ENCODE data around the gene BCL2L11. TPM values are rescaled to one million over a fixed set of nuclear protein-coding genes. Genes with fewer than 3 reads are reported as not detected.

BCL2L11 gene
- total RNA-seq, 1 donor from 2014 or later = 221 TPM

GRCh38 chr2:111121028-111121827 is 514 bp downstream of the BCL2L11 start:
- peak overlapping the region; percentile 89 for H3K27ac Mint-ChIP-seq
- CTCF ChIA-PET = interaction anchor here (0.7 to 2.1 kb wide), 6 partner anchors 9 to 580 kb away, joined by 3 to 10 read pairs (median 4); no protein-coding TSS in a partner anchor
- DNase-seq = peak; percentile 62
- peaks cover 5% of the 10 kb centered on the region for H3K27me3 Mint-ChIP-seq
- no peak for TF ChIP-seq CTCF (IDR thresholded peaks at IDR 0.05)
- H3K4me1 Mint-ChIP-seq = peaks cover 51% of the 10 kb centered on the region
- POLR2A ChIA-PET = interaction anchor here (0.5 to 3.6 kb wide), 34 partner anchors 10 to 582 kb away, joined by 3 to 136 read pairs (median 4); no protein-coding TSS in a partner anchor
- peak overlapping the region; percentile 97 for H3K4me3 Mint-ChIP-seq
- intact Hi-C loops (cut with micrococcal nuclease) = loop anchor here (2.0 to 5.0 kb wide), 6 partner anchors 20 to 934 kb away; partner anchors contain the start of genes ANAPC1, BUB1 and TMEM87B
- ATAC-seq (ENCODE audit: low read depth) = no peak
- H3K36me3 Mint-ChIP-seq (ENCODE audit: low read depth) = peaks cover 48% of the 10 kb centered on the region
- H3K9me3 Mint-ChIP-seq = no peaks in the 10 kb centered on the region

- intact Hi-C loops (cut with micrococcal nuclease) = loop anchor here (2.0 to 5.0 kb wide), 6 partner anchors 21 to 933 kb away; partner anchors contain the start of genes ANAPC1, BUB1 and TMEM87B
- no peak for TF ChIP-seq CTCF (IDR thresholded peaks at IDR 0.05)
- Mint-ChIP-seq H3K36me3 (ENCODE audit: low read depth) (peaks cover 56% of the 10 kb centered on the region), H3K9me3 (no peaks in the 10 kb centered on the region), H3K4me1 (peaks cover 53% of the 10 kb centered on the region), H3K27me3 (peaks cover 3% of the 10 kb centered on the region), H3K27ac (peak overlapping the region; percentile 89), H3K4me3 (peak overlapping the region; percentile 97)
- POLR2A ChIA-PET = interaction anchor here (0.6 to 3.6 kb wide), 13 partner anchors 10 to 100 kb away, joined by 3 to 136 read pairs (median 6); no protein-coding TSS in a partner anchor
- DNase-seq = peak; percentile 83
- CTCF ChIA-PET = interaction anchor here (1.0 to 2.1 kb wide), 2 partner anchors 95 to 310 kb away, joined by 3 to 9 read pairs; no protein-coding TSS in a partner anchor
- ATAC-seq (ENCODE audit: low read depth) = peak; percentile 49
Measured at GRCh38 chr2:111121828-111122630, 1.3 kb downstream of the BCL2L11 start.

- POLR2A ChIA-PET = interaction anchor here (0.6 to 3.9 kb wide), 5 partner anchors 9 to 97 kb away, joined by 3 to 42 read pairs (median 24); no protein-coding TSS in a partner anchor
- CTCF ChIA-PET = no interaction called here
- intact Hi-C loops (cut with micrococcal nuclease) = loop anchor here (5.0 kb wide), 2 partner anchors 446 to 759 kb away; partner anchors contain the start of genes ANAPC1 and BUB1
- Mint-ChIP-seq H3K4me1 (peaks cover 50% of the 10 kb centered on the region), H3K4me3 (peak overlapping the region; percentile 89), H3K27ac (peak overlapping the region; percentile 61), H3K9me3 (no peaks in the 10 kb centered on the region), H3K27me3 (peaks cover 3% of the 10 kb centered on the region), H3K36me3 (ENCODE audit: low read depth) (peaks cover 63% of the 10 kb centered on the region)
- no peak for TF ChIP-seq CTCF (IDR thresholded peaks at IDR 0.05)
- no peak for ATAC-seq (ENCODE audit: low read depth)
- DNase-seq = peak; percentile 50
Measured at GRCh38 chr2:111122631-111123421, 2.1 kb downstream of the BCL2L11 start.

GRCh38 chr2:111123751-111124150 is 3.0 kb downstream of the BCL2L11 start:
- Mint-ChIP-seq H3K27me3 (no peaks in the 10 kb centered on the region), H3K4me1 (peaks cover 49% of the 10 kb centered on the region), H3K36me3 (ENCODE audit: low read depth) (peaks cover 72% of the 10 kb centered on the region), H3K9me3 (no peaks in the 10 kb centered on the region), H3K4me3 (peak overlapping the region; percentile 89), H3K27ac (no peak overlapping the region)
- ATAC-seq (ENCODE audit: low read depth) (no peak), DNase-seq (no peak)
- ChIA-PET POLR2A (interaction anchor here (0.6 to 3.9 kb wide), 3 partner anchors 8 to 21 kb away, joined by 3 to 24 read pairs (median 3); no protein-coding TSS in a partner anchor), CTCF (interaction anchor here (1.8 kb wide), 1 partner anchor 311 kb away, joined by 5 read pairs; no protein-coding TSS in a partner anchor)
- intact Hi-C loops (cut with micrococcal nuclease) = loop anchor here (5.0 kb wide), 2 partner anchors 446 to 759 kb away; partner anchors contain the start of genes ANAPC1 and BUB1
- TF ChIP-seq CTCF (IDR thresholded peaks at IDR 0.05) = no peak

All from activated B cell treated with CpG ODN at 0.5 μM for 24 hours (primary cell).